Adrenal gland (tissue), 5 donors: Measurements from ENCODE around the gene MDN1.

Source experiments
- POLR2A ChIP-seq, 2 donors: fragments of 450-650 bp; IDR thresholded peaks; one replicate each; pipeline ENCODE4 v1.6.1; 2017; ENCODE audit warnings: antibody characterized with exemption in 2 of 2, mild to moderate bottlenecking in 2 of 2, moderate library complexity in 1 of 2
- TF ChIP-seq, protein P1 (sequence below), 6 experiments: fragments of 450-650 bp in 4 of 6; fragments of 200-600 bp in 2 of 6; sonication (generic) in 1 of 6; IDR thresholded peaks; 1 replicate in 5 of 6; 2 replicates in 1 of 6; pipeline versions ENCODE4 v1.5.1 to v1.8.0; 2016 to 2021; ENCODE audit warnings: antibody characterized with exemption in 6 of 6, mild to moderate bottlenecking in 2 of 6, moderate library complexity in 1 of 6
- donor health status: DM: no; HTN: no; CAD: no.

DNA sequence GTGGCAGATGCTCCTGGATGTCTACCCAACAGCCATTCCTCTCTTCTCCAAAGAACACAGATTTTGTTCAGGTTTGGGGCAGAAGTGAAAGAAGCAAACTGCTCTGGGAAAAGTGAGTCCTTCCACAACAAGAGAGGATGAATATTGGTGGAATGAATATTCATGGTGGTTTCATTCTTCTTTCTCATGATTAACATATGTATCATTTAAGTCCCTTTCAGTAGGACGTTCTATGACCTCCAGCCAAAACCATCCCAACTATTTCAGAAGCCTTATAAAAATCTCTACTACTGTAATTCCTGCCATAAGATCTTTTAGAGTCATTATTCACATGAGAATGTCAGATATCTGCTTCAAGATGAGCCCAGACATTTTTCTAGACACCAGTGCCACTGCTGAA is 44.4 kb downstream of the MDN1 start:
- TF ChIP-seq, protein P1, sequence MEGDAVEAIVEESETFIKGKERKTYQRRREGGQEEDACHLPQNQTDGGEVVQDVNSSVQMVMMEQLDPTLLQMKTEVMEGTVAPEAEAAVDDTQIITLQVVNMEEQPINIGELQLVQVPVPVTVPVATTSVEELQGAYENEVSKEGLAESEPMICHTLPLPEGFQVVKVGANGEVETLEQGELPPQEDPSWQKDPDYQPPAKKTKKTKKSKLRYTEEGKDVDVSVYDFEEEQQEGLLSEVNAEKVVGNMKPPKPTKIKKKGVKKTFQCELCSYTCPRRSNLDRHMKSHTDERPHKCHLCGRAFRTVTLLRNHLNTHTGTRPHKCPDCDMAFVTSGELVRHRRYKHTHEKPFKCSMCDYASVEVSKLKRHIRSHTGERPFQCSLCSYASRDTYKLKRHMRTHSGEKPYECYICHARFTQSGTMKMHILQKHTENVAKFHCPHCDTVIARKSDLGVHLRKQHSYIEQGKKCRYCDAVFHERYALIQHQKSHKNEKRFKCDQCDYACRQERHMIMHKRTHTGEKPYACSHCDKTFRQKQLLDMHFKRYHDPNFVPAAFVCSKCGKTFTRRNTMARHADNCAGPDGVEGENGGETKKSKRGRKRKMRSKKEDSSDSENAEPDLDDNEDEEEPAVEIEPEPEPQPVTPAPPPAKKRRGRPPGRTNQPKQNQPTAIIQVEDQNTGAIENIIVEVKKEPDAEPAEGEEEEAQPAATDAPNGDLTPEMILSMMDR (IDR thresholded peaks at IDR 0.05), result no peak
- no peak for TF ChIP-seq POLR2A (IDR thresholded peaks at IDR 0.05)
